Fibroblast of mammary gland (primary cell): ENCODE measurements around the gene MTURN.
A peak's percentile ranks its signal among the peaks of the same experiment; 100 is the strongest.

ENCODE experiments used
- DNase-seq: peaks from one replicate; pipeline ENCODE4 v3.0.0-alpha.2; 2010; ENCODE audit warnings: low read depth
- H3K4me3 ChIP-seq: 2 replicates; pipeline ENCODE4 v1.5.1; 2011; ENCODE audit warnings: low read depth, mild to moderate bottlenecking, low read length, moderate library complexity; ENCODE audit not compliant: control insufficient read depth
- TF ChIP-seq, protein P1 (sequence below): conservative IDR thresholded peaks from 2 replicates; pipeline ENCODE4 v1.5.1; 2011; ENCODE audit warnings: low read depth, low read length, inconsistent platforms; ENCODE audit not compliant: control insufficient read depth, insufficient read depth

MTURN gene

DNA sequence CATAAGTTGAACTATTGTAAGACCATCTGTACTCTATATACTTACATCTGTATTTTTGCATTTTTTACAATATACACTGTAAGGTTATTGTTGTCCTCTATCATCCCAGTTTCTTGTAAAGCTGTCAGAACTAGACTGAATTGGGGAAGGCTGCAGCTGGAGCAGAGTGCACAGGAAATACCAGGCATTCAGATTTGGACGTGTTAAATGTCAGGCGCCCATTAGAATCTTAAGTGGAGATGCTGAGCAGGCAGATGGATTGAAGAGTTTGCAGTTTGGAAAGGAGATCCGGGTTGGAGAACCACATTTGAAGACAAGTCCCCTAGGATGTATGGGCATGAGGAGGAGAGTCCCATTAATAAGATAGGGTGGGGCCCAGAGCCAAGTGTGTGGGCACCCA is 40.4 kb downstream of the MTURN start:
- DNase-seq = no peak
- TF ChIP-seq, protein P1, sequence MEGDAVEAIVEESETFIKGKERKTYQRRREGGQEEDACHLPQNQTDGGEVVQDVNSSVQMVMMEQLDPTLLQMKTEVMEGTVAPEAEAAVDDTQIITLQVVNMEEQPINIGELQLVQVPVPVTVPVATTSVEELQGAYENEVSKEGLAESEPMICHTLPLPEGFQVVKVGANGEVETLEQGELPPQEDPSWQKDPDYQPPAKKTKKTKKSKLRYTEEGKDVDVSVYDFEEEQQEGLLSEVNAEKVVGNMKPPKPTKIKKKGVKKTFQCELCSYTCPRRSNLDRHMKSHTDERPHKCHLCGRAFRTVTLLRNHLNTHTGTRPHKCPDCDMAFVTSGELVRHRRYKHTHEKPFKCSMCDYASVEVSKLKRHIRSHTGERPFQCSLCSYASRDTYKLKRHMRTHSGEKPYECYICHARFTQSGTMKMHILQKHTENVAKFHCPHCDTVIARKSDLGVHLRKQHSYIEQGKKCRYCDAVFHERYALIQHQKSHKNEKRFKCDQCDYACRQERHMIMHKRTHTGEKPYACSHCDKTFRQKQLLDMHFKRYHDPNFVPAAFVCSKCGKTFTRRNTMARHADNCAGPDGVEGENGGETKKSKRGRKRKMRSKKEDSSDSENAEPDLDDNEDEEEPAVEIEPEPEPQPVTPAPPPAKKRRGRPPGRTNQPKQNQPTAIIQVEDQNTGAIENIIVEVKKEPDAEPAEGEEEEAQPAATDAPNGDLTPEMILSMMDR = no peak
- no peak overlapping the region for H3K4me3 ChIP-seq

DNA sequence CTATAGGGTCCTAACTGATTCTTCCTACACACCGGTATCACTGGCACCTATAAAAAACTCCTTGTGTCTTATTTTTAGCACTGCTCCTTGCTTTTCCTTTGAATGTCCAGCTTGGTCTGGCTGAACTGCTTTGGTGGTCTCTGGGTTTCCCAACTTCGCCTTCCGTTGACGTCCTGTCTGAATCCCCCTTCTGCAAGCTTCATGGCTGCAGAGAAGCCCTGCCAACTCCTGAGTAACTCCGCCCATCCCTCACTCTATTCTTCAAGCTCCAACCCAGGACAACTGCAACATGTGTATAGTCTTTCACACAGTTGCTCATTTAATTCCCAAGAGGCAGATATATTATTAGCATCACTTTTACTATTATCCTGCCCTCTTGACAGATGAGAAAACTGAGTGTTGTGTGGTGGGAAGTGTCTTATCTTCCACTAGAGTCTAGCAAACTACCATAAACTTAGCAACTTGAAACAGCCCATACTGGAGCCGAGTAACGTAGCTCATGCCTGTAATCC is 40.9 kb downstream of the MTURN start:
- TF ChIP-seq, protein P1 = no peak
- H3K4me3 ChIP-seq = no peak overlapping the region
- DNase-seq = peak; percentile 31

DNA sequence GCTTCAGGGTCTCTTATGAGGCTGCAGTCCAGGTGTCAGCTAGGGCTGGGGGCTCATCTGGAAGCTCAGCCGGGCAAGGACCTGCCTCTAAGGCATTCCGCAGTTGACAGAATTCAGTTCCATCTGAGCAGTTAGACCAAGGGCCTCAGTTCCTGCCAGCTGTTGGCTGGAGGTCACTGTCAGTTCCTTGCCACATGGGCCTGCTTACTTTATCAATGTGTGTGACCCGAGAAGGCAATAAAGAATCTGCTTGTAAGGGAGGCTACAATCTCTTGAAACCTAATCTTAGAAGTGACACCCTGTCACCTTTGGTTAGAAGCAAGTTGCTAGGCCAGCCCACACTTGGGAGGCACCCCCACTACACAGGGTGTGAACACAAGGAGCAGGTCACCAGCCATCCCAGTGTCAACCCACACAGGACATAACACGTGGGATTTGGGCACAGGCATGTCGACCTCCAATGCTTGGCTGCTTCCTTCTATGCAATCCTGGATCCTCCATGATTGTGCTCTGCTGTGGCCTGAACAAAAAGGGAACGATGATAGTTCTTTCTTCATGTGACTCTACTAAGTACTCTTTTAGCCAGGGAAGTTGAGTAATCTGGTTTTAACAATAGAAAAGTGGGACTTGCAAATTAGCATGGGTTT is 41.8 kb downstream of the MTURN start:
- TF ChIP-seq, protein P1 = no peak
- no peak overlapping the region for H3K4me3 ChIP-seq
- no peak for DNase-seq

DNA sequence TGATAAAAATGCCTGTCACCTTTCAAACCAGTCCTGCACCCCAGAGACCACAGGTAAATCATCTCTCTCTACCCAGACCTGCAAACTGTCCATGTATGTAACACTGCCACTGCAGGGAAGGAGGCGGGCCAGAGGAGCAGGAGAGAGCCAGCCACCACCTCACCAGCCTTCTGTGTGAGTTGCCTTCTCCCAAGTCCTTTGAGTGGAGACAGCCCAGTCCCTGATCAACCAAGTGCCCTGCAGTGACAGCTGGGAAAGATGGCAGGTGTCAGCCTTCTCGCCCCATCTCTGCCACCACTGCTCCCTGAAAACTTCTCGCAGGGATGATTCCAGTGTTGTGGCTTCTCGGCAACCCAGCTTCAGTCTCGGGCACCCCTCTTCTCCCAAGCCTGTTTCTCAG is 42.4 kb downstream of the MTURN start:
- no peak overlapping the region for H3K4me3 ChIP-seq
- no peak for DNase-seq
- TF ChIP-seq, protein P1 = no peak

DNA sequence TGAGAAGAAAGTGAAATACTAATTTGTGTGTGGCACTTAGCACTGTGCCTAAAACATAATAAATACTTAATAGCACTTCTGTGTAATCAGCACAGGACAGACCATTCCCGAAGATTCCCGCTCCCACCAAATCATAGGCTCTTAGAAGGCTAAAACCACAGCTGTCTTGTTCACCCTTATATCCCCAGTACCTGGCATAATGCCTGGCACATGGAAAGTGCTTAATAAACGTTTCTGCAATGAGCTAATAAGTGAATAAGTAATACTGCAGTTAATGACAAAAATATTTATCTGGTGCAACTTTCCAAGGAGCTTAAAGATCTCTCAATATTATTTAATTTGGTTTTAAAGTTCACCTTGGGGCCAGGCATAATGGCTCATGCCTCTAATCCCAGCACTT is 43.2 kb downstream of the MTURN start:
- DNase-seq = no peak
- TF ChIP-seq, protein P1 = no peak
- H3K4me3 ChIP-seq = no peak overlapping the region

DNA sequence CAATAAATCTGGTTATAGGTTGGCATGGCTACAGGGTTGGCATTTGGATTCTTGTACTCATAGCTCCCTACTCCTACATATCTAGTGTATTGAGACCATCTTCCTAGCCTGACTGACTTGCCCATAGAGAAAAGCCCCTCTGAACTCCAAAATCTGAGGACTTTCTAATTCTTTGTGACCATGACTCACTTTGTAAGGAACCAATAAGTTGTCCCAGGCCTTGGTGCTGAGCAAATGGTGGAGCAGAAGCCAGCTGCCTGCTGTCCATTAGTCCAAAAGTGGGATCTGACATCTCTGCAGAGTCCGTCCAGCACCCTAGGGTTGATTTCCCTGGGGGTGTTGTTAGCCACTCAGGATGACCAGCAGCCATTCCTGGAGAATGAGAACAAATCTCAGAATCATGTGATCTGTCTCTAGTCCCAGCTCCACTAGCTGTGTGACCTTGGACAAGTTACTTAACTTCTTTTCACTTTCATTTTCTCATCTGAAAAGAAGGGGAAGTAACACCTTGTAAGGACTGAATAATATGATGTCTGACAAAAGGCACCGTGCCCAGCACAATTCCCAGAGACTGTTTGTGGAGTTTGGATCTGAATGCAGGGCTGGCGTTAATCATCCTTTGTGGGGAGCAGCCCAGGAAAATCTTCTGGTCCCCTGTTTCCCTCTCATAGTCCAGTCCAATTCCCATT is 44.1 kb downstream of the MTURN start:
- H3K4me3 ChIP-seq = no peak overlapping the region
- DNase-seq = no peak
- TF ChIP-seq, protein P1 = no peak

DNA sequence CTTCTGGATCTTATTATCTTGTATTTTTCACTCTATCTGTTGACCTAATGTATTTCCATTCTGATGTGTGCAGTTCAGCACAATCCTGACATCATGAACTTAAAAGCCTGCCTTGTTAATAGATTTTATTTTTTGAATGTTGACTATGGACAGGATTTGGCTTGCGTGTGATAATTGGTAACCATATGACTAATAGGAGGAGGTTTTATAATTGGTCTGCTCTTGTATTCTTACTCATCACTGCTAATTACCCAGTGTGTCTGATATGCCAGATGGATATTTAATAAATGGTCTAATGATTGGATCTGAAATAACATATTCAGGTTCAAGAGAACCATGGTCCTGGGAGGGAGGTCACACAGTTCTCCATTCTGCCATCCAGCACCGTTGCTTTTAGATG is 45.9 kb downstream of the MTURN start:
- no peak for DNase-seq
- TF ChIP-seq, protein P1 = no peak
- H3K4me3 ChIP-seq = no peak overlapping the region
